Hepatocyte (in vitro differentiated cells): ENCODE data around the gene MAGI1. TPM values are rescaled to one million over a fixed set of nuclear protein-coding genes. Genes with fewer than 3 reads are reported as not detected.

Experiments
- DNase-seq: peaks from one replicate; pipeline ENCODE4 v3.0.0-alpha.2; 2016; ENCODE audit warnings: low spot score
- H2AFZ ChIP-seq: fragments of 200-600 bp; sonication (generic); 2 replicates; pipeline ENCODE4 v1.6.0; 2016; ENCODE audit warnings: antibody characterized with exemption, mild to moderate bottlenecking
- H3K27ac ChIP-seq: fragments of 200-600 bp; sonication (generic); 2 replicates; pipeline ENCODE4 v1.5.1; 2016; ENCODE audit warnings: mild to moderate bottlenecking
- H3K27me3 ChIP-seq: fragments of 200-600 bp; sonication (generic); 2 replicates; pipeline ENCODE4 v1.6.1; 2016
- H3K36me3 ChIP-seq: fragments of 200-600 bp; sonication (generic); replicated peaks from 2 replicates; pipeline ENCODE4 v1.5.1; 2016; ENCODE audit warnings: low read depth; ENCODE audit not compliant: insufficient read depth
- H3K4me1 ChIP-seq: fragments of 200-600 bp; sonication (generic); 2 replicates; pipeline ENCODE4 v1.5.1; 2016; ENCODE audit warnings: mild to moderate bottlenecking, moderate library complexity; ENCODE audit not compliant: insufficient read depth
- H3K4me2 ChIP-seq: fragments of 200-600 bp; sonication (generic); 2 replicates; pipeline ENCODE4 v1.6.0; 2016
- H3K4me3 ChIP-seq: fragments of 200-600 bp; sonication (generic); 2 replicates; pipeline ENCODE4 v1.5.1; 2016; ENCODE audit warnings: mild to moderate bottlenecking
- H3K79me2 ChIP-seq: fragments of 200-600 bp; sonication (generic); 2 replicates; pipeline ENCODE4 v1.6.0; 2017; ENCODE audit warnings: mild to moderate bottlenecking
- H3K9me2 ChIP-seq: fragments of 200-600 bp; sonication (generic); replicated peaks from 2 replicates; pipeline ENCODE4 v1.6.0; 2017; ENCODE audit warnings: mild to moderate bottlenecking; ENCODE audit not compliant: insufficient read depth
- H3K9me3 ChIP-seq: fragments of 200-600 bp; sonication (generic); 2 replicates; pipeline ENCODE4 v1.5.1; 2016; ENCODE audit warnings: low read depth, mild to moderate bottlenecking
- H4K20me1 ChIP-seq: fragments of 200-600 bp; sonication (generic); 2 replicates; pipeline ENCODE4 v1.6.0; 2016; ENCODE audit warnings: mild to moderate bottlenecking; ENCODE audit not compliant: insufficient read depth, poor library complexity, severe bottlenecking
- EZH2 ChIP-seq: fragments of 200-600 bp; sonication (generic); IDR thresholded peaks from 2 replicates; pipeline ENCODE4 v1.6.1; 2016; ENCODE audit warnings: antibody characterized with exemption, mild to moderate bottlenecking, borderline replicate concordance
- EZH2phosphoT487 ChIP-seq: fragments of 200-600 bp; sonication (generic); IDR thresholded peaks from one replicate; pipeline ENCODE4 v1.6.1; 2018; ENCODE audit warnings: antibody characterized with exemption, mild to moderate bottlenecking, low read depth, moderate library complexity; ENCODE audit not compliant: unreplicated experiment, severe bottlenecking
- whole genome bisulfite sequencing: methylation state at CpG from one replicate; pipeline ENCODE4 v1.1.6; 2016; ENCODE audit warnings: low lambda C conversion rate; ENCODE audit errors: missing lambda C conversion rate; 5-methylcytosine and 5-hydroxymethylcytosine counted together
- polyA plus RNA-seq: library from polyadenylated mRNA; unstranded; fragments of >200 nt; fragmentation: Nextera tagmentation; extraction: Ambion mirVana; gene quantifications from 2 replicates; pipeline ENCODE4 v1.2.1, GENCODE V29; 2016
- total RNA-seq: library from RNA; depleted of rRNA; stranded (reverse); fragments of >200 nt; gene quantifications from 2 replicates; pipeline ENCODE4 v1.2.3, GENCODE V29; 2014
- TF ChIP-seq, protein P1 (sequence below): fragments of 200-600 bp; sonication (generic); IDR thresholded peaks from 2 replicates; pipeline ENCODE4 v1.5.1; 2016; ENCODE audit warnings: antibody characterized with exemption, mild to moderate bottlenecking; ENCODE audit not compliant: poor library complexity

The MAGI1 gene
- total and polyA plus RNA-seq, 2 experiments from 2014 or later = 26.2 to 43.5 TPM

DNA sequence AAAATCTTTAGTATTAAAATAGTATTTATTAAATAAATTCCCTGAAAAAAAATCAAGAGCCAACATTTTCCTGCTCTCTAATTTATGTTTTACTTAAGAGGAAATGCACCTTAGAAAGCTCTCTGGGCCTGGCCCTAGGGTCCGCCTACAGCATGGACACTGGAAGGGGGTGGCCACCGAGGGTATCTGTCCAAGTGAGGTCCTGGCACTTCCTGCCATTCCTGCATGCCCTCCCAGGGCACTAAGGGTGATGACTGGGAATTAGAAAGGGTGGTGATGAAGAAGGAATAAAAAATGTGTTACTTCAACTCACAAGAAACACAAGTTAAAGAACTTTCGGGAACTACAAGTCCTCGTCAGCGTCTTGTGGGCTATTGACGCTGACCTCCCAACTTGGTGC, 92.8 kb downstream of the MAGI1 start:
- DNase-seq = no peak
- Histone ChIP-seq H3K4me2 (no peak overlapping the region), H3K9me3 (no peaks in the 10 kb centered on the region), H4K20me1 (no peaks in the 10 kb centered on the region), H3K9me2 (no peaks in the 10 kb centered on the region), H3K4me1 (peaks cover 22% of the 10 kb centered on the region), H3K27me3 (no peaks in the 10 kb centered on the region), H3K79me2 (peaks cover 86% of the 10 kb centered on the region), H2AFZ (no peak overlapping the region), H3K4me3 (no peak overlapping the region), H3K27ac (no peak overlapping the region), H3K36me3 (no peaks in the 10 kb centered on the region)
- TF ChIP-seq, protein P1, sequence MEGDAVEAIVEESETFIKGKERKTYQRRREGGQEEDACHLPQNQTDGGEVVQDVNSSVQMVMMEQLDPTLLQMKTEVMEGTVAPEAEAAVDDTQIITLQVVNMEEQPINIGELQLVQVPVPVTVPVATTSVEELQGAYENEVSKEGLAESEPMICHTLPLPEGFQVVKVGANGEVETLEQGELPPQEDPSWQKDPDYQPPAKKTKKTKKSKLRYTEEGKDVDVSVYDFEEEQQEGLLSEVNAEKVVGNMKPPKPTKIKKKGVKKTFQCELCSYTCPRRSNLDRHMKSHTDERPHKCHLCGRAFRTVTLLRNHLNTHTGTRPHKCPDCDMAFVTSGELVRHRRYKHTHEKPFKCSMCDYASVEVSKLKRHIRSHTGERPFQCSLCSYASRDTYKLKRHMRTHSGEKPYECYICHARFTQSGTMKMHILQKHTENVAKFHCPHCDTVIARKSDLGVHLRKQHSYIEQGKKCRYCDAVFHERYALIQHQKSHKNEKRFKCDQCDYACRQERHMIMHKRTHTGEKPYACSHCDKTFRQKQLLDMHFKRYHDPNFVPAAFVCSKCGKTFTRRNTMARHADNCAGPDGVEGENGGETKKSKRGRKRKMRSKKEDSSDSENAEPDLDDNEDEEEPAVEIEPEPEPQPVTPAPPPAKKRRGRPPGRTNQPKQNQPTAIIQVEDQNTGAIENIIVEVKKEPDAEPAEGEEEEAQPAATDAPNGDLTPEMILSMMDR = no peak
- no peak for TF ChIP-seq EZH2
- no peak for TF ChIP-seq EZH2phosphoT487
- WGBS = 91% methylated on average over 6 of the region's 6 CpGs

DNA sequence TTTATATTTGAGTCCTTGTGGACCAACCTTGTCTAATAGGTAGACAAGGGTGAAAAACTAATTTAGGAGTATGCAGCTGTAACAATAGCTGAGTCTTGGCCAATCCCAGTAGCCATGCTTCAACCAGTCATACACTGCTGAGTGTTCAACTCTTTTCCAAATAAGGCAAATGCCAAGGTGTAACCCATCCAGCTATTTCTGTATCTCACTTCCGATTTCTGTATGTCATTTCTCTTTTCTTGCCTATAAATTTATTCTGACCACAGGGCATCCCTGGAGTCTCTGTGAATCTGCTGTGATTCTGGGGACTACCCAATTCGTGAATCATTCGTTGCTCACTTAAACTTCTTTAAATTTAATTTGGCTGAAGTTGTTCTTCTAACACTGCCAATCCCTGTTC, 93.2 kb downstream of the MAGI1 start:
- no peaks in the 10 kb centered on the region for H4K20me1 ChIP-seq
- DNase-seq = no peak
- H3K79me2 ChIP-seq = peaks cover 87% of the 10 kb centered on the region
- H3K4me3 ChIP-seq = no peak overlapping the region
- H3K4me1 ChIP-seq = peaks cover 21% of the 10 kb centered on the region
- no peak overlapping the region for H3K4me2 ChIP-seq
- 99% methylated on average over 3 of the region's 3 CpGs for WGBS
- no peak overlapping the region for H3K27ac ChIP-seq
- H3K9me3 ChIP-seq = no peaks in the 10 kb centered on the region
- H3K9me2 ChIP-seq = no peaks in the 10 kb centered on the region
- no peaks in the 10 kb centered on the region for H3K36me3 ChIP-seq
- no peak overlapping the region for H2AFZ ChIP-seq
- H3K27me3 ChIP-seq = no peaks in the 10 kb centered on the region
- TF ChIP-seq, protein P1 = no peak
- no peak for TF ChIP-seq EZH2phosphoT487
- no peak for TF ChIP-seq EZH2

GRCh38 chr3:65944252-65944651, 94.5 kb downstream of the MAGI1 start:
- WGBS = 90% methylated on average over 4 of the region's 4 CpGs
- H3K79me2 ChIP-seq = peaks cover 86% of the 10 kb centered on the region
- no peak for DNase-seq
- no peak overlapping the region for H3K4me3 ChIP-seq
- no peak overlapping the region for H2AFZ ChIP-seq
- no peak overlapping the region for H3K4me2 ChIP-seq
- H3K4me1 ChIP-seq = peaks cover 10% of the 10 kb centered on the region
- TF ChIP-seq EZH2 = no peak
- TF ChIP-seq, protein P1 = no peak
- no peak for TF ChIP-seq EZH2phosphoT487
- no peaks in the 10 kb centered on the region for H3K36me3 ChIP-seq
- no peaks in the 10 kb centered on the region for H3K9me3 ChIP-seq
- no peaks in the 10 kb centered on the region for H3K9me2 ChIP-seq
- no peak overlapping the region for H3K27ac ChIP-seq
- H4K20me1 ChIP-seq = no peaks in the 10 kb centered on the region
- H3K27me3 ChIP-seq = no peaks in the 10 kb centered on the region

GRCh38 chr3:65939801-65940246, 98.9 kb downstream of the MAGI1 start:
- H3K27ac ChIP-seq = no peak overlapping the region
- no peak overlapping the region for H2AFZ ChIP-seq
- peaks cover 70% of the 10 kb centered on the region for H3K79me2 ChIP-seq
- H3K9me2 ChIP-seq = no peaks in the 10 kb centered on the region
- H3K4me1 ChIP-seq = no peaks in the 10 kb centered on the region
- no peaks in the 10 kb centered on the region for H4K20me1 ChIP-seq
- H3K4me3 ChIP-seq = no peak overlapping the region
- no peaks in the 10 kb centered on the region for H3K27me3 ChIP-seq
- DNase-seq = no peak
- WGBS = 95% methylated on average over 2 of the region's 2 CpGs
- TF ChIP-seq EZH2phosphoT487 (no peak), EZH2 (no peak)
- TF ChIP-seq, protein P1 = no peak
- H3K9me3 ChIP-seq = no peaks in the 10 kb centered on the region
- H3K4me2 ChIP-seq = no peak overlapping the region
- no peaks in the 10 kb centered on the region for H3K36me3 ChIP-seq
